B cell (primary cell): ENCODE results near the gene OR2C3. TPM values are rescaled to one million over a fixed set of nuclear protein-coding genes. Genes with fewer than 3 reads are reported as not detected.
A peak's percentile ranks its signal among the peaks of the same experiment; 100 is the strongest.

Experiments
- ATAC-seq: fragments of 200-7000 bp; cut with Tn5 transposase; one replicate; pipeline ENCODE4 v1.10.0; 2021; ENCODE audit warnings: low read depth, mild to moderate bottlenecking, moderate number of reproducible peaks, moderate library complexity
- CTCF ChIA-PET: fragments of 350-600 bp; sonication (Branson Sonifier 250); formaldehyde crosslinking; loops from one replicate; lab custom pipeline; 2021; ENCODE audit warnings: antibody characterized with exemption, inconsistent platforms; lab: Charles Lee
- POLR2A ChIA-PET: fragments of 350-600 bp; sonication (Branson Sonifier 250); formaldehyde crosslinking; loops from one replicate; lab custom pipeline; 2021; ENCODE audit warnings: antibody characterized with exemption; lab: Charles Lee
- DNase-seq: peaks from one replicate; pipeline ENCODE4 v3.0.0; 2013
- H2AFZ ChIP-seq: 2 replicates; pipeline ENCODE4 v1.6.1; 2012; ENCODE audit warnings: mild to moderate bottlenecking, low read depth, low read length; ENCODE audit not compliant: insufficient read depth, poor library complexity, severe bottlenecking
- H3K27ac ChIP-seq, 2 donors: 1 replicate in 1 of 2; 2 replicates in 1 of 2; pipeline ENCODE4 v1.5.1; 2012 to 2013; ENCODE audit warnings: low read length in 2 of 2, mild to moderate bottlenecking in 2 of 2, moderate library complexity in 1 of 2
- H3K27me3 ChIP-seq, 4 experiments: fragments of 200-600 bp in 1 of 4; sonication (generic) in 1 of 4; replicated peaks in 1 of 4; 1 replicate in 2 of 4; 2 replicates in 2 of 4; pipeline versions ENCODE4 v1.6.1 to v1.7.0; 2013 to 2016; ENCODE audit warnings: low read length in 3 of 4, mild to moderate bottlenecking in 2 of 4, mixed read lengths in 1 of 4, moderate library complexity in 1 of 4; ENCODE audit not compliant: insufficient read depth in 4 of 4, control insufficient read depth in 3 of 4; ENCODE audit errors: control extremely low read depth in 1 of 4
- H3K36me3 ChIP-seq, 2 experiments: replicated peaks in 1 of 2; 1 replicate in 1 of 2; 2 replicates in 1 of 2; pipeline versions ENCODE4 v1.6.1 to v1.7.1; 2013; ENCODE audit warnings: low read length in 1 of 2; ENCODE audit not compliant: insufficient read depth in 2 of 2, control insufficient read depth in 1 of 2; ENCODE audit errors: control extremely low read depth in 1 of 2, extremely low read depth in 1 of 2
- H3K4me1 ChIP-seq, 2 donors: fragments of 200-600 bp in 1 of 2; sonication (generic) in 1 of 2; 1 replicate in 1 of 2; 2 replicates in 1 of 2; pipeline versions ENCODE4 v1.5.1 to v1.6.1; 2013 to 2017; ENCODE audit warnings: low read length in 2 of 2; ENCODE audit not compliant: control insufficient read depth in 2 of 2, insufficient read depth in 2 of 2
- H3K4me2 ChIP-seq: replicated peaks from 2 replicates; pipeline ENCODE3; 2012; ENCODE audit warnings: mild to moderate bottlenecking, low read depth, low read length; ENCODE audit not compliant: poor library complexity, severe bottlenecking
- H3K4me3 ChIP-seq, 5 experiments: fragments of 200-600 bp in 1 of 5; sonication (generic) in 1 of 5; 1 replicate in 3 of 5; 2 replicates in 2 of 5; pipeline versions ENCODE4 v1.5.1 to v1.7.0; 2011 to 2016; ENCODE audit warnings: low read length in 4 of 5, mild to moderate bottlenecking in 4 of 5, low read depth in 2 of 5, control low read depth in 1 of 5, moderate library complexity in 1 of 5; ENCODE audit not compliant: insufficient read depth in 1 of 5; ENCODE audit errors: control extremely low read depth in 1 of 5, extremely low read depth in 1 of 5
- H3K79me2 ChIP-seq: fragments of 200-600 bp; sonication (generic); one replicate; pipeline ENCODE4 v1.6.0; 2016; ENCODE audit warnings: low read length; ENCODE audit not compliant: control insufficient read depth, insufficient read depth
- H3K9ac ChIP-seq: fragments of 200-600 bp; sonication (generic); 2 replicates; pipeline ENCODE4 v1.6.1; 2017; ENCODE audit warnings: mild to moderate bottlenecking, low read length, moderate library complexity
- H3K9me3 ChIP-seq, 3 donors: one replicate each; pipeline versions ENCODE4 v1.6.1 to v1.7.1; 2013; ENCODE audit warnings: low read length in 2 of 3; ENCODE audit not compliant: control insufficient read depth in 2 of 3, insufficient read depth in 1 of 3; ENCODE audit errors: control extremely low read depth in 1 of 3
- H4K20me1 ChIP-seq: 2 replicates; pipeline ENCODE4 v1.6.0; 2012; ENCODE audit warnings: mild to moderate bottlenecking, low read length; ENCODE audit not compliant: insufficient read depth, control insufficient read depth, poor library complexity, severe bottlenecking
- H3K27ac Mint-ChIP-seq: one replicate; pipeline ENCODE4 v1.8.0; 2021; ENCODE audit warnings: mixed read lengths
- H3K27me3 Mint-ChIP-seq: one replicate; pipeline ENCODE4 v1.8.0; 2021; ENCODE audit warnings: mixed read lengths
- H3K4me1 Mint-ChIP-seq: one replicate; pipeline ENCODE4 v1.8.0; 2021; ENCODE audit warnings: mixed read lengths
- H3K4me3 Mint-ChIP-seq: one replicate; pipeline ENCODE4 v1.8.0; 2021; ENCODE audit warnings: mixed read lengths
- H3K9me3 Mint-ChIP-seq: one replicate; pipeline ENCODE4 v1.8.0; 2022; ENCODE audit warnings: mixed read lengths; ENCODE audit not compliant: insufficient read depth
- CTCF ChIP-seq: fragments of 200-600 bp; IDR thresholded peaks from one replicate; pipeline ENCODE4 v1.8.0; 2022; ENCODE audit warnings: antibody characterized with exemption, mild to moderate bottlenecking
- EZH2 ChIP-seq: IDR thresholded peaks from 2 replicates; pipeline ENCODE4 v1.6.1; 2012; ENCODE audit warnings: borderline replicate concordance, low read depth, mild to moderate bottlenecking, moderate library complexity, low read length; ENCODE audit not compliant: insufficient read depth, poor library complexity, severe bottlenecking
- WGBS: methylation state at CpG from one replicate; pipeline ENCODE4 v1.1.5; 2013; ENCODE audit warnings: missing lambda C conversion rate; ENCODE audit not compliant: insufficient coverage; 5-methylcytosine and 5-hydroxymethylcytosine counted together
- intact Hi-C: fragments of 100-400 bp; cut with micrococcal nuclease; formaldehyde crosslinking; loops from one replicate; pipeline ENCODE4 v1.10.0; 2022
- polyA plus RNA-seq: library from polyadenylated mRNA; depleted of rRNA; stranded (reverse); fragments of >200 nt; gene quantifications from 2 replicates; pipeline ENCODE4 v1.2.3, GENCODE V29; 2012
- total RNA-seq, 2 donors: library from RNA; stranded (reverse); fragments of 120-200 nt in 1 of 2; gene quantifications; 1 replicate in 1 of 2; 2 replicates in 1 of 2; pipeline versions ENCODE4 v1.2.3 to v1.2.4, GENCODE V29; 2013 to 2022

OR2C3 gene
- total and polyA plus RNA-seq, 2 donors (not counting 1 experiment from before 2014, with no cell fraction given): not detected

- Histone ChIP-seq H3K9me3 (no peaks in the 10 kb centered on the region), H3K4me2 (no peak within 1 kb of the TSS), H3K36me3 (no peaks in the 10 kb centered on the region), H3K79me2 (no peaks in the 10 kb centered on the region), H3K4me3 (no peak within 1 kb of the TSS), H3K4me1 (peaks cover 3 to 6% of the 10 kb centered on the region in 2 donors), H3K9ac (no peak within 1 kb of the TSS), H3K27me3 (peaks cover 0 to 6% (median 0%) of the 10 kb centered on the region in 4 experiments), H2AFZ (peak within 1 kb of the TSS; percentile 31), H3K27ac (no peak within 1 kb of the TSS), H4K20me1 (no peaks in the 10 kb centered on the region)
- CTCF ChIA-PET: no interaction called here
- no peak within 1 kb of the TSS for H3K27ac Mint-ChIP-seq
- H3K9me3 Mint-ChIP-seq: no peaks in the 10 kb centered on the region
- no peak for DNase-seq
- ATAC-seq: no peak
- POLR2A ChIA-PET: no interaction called here
- H3K27me3 Mint-ChIP-seq: peaks cover 18% of the 10 kb centered on the region
- intact Hi-C loops: no loop called here
- no peak within 1 kb of the TSS for H3K4me3 Mint-ChIP-seq
- peaks cover 6% of the 10 kb centered on the region for H3K4me1 Mint-ChIP-seq
- TF ChIP-seq CTCF (no peak), EZH2 (no peak)
- 18% methylated on average over 3 of the region's 13 CpGs for WGBS
Observed at GRCh38 chr1:247548769-247549182, 12.5 kb upstream of the OR2C3 start, which contains the start of gene GCSAML. Gene GCSAML, plus strand, starts transcription at chr1:247549134. Its CDS starts 58 bp downstream, at chr1:247549192.

GRCh38 chr1:247548092-247548491, 11.9 kb upstream of the OR2C3 start:
- H3K4me2 ChIP-seq: no peak overlapping the region
- TF ChIP-seq CTCF (no peak), EZH2 (no peak)
- H3K36me3 ChIP-seq: no peaks in the 10 kb centered on the region
- WGBS: 13% methylated on average over 3 of the region's 5 CpGs
- H4K20me1 ChIP-seq: no peaks in the 10 kb centered on the region
- H3K27me3 ChIP-seq: peaks cover 0 to 6% (median 0%) of the 10 kb centered on the region in 4 experiments
- no peak for DNase-seq
- no peak overlapping the region for H3K27ac Mint-ChIP-seq
- ATAC-seq: no peak
- H3K4me1 ChIP-seq: peaks cover 3 to 6% of the 10 kb centered on the region in 2 donors
- peaks cover 6% of the 10 kb centered on the region for H3K4me1 Mint-ChIP-seq
- no peak overlapping the region for H3K27ac ChIP-seq
- H3K9me3 ChIP-seq: no peaks in the 10 kb centered on the region
- peaks cover 18% of the 10 kb centered on the region for H3K27me3 Mint-ChIP-seq
- H3K4me3 Mint-ChIP-seq: no peak overlapping the region
- CTCF ChIA-PET: no interaction called here
- H3K79me2 ChIP-seq: no peaks in the 10 kb centered on the region
- H3K4me3 ChIP-seq: no peak overlapping the region
- H3K9me3 Mint-ChIP-seq: no peaks in the 10 kb centered on the region
- intact Hi-C loops: no loop called here
- H2AFZ ChIP-seq: no peak overlapping the region
- POLR2A ChIA-PET: no interaction called here
- no peak overlapping the region for H3K9ac ChIP-seq
